Prostate gland (tissue), 2 donors: Measurements from ENCODE around the gene NCAM1. TPM values are rescaled to one million over a fixed set of nuclear protein-coding genes. Genes with fewer than 3 reads are reported as not detected.

Experiments used
- DNase-seq: peaks from one replicate; pipeline ENCODE4 v3.0.0-alpha.2; 2019; ENCODE audit warnings: low spot score
- H3K27ac ChIP-seq, 2 donors: fragments of 200-600 bp; sonication (generic); 2 replicates each; pipeline ENCODE4 v1.5.1; 2017 to 2019
- H3K27me3 ChIP-seq: fragments of 200-600 bp; sonication (generic); replicated peaks from 2 replicates; pipeline ENCODE4 v1.5.1; 2019; ENCODE audit not compliant: insufficient read depth
- H3K36me3 ChIP-seq, 2 donors: fragments of 200-600 bp; sonication (generic); 1 replicate in 1 of 2; 2 replicates in 1 of 2; pipeline versions ENCODE4 v1.5.1 to v1.8.1; 2017 to 2019
- H3K4me1 ChIP-seq: fragments of 200-600 bp; sonication (generic); replicated peaks from 2 replicates; pipeline ENCODE4 v1.5.1; 2019
- H3K4me3 ChIP-seq, 2 donors: fragments of 200-600 bp; sonication (generic); 2 replicates each; pipeline ENCODE4 v1.5.1; 2017 to 2019
- H3K9me3 ChIP-seq: fragments of 200-600 bp; sonication (generic); 2 replicates; pipeline ENCODE4 v1.5.1; 2017
- CTCF ChIP-seq, 4 experiments: fragments of 200-600 bp in 2 of 4; fragments of 450-650 bp in 2 of 4; sonication (generic) in 2 of 4; IDR thresholded peaks; 1 replicate in 3 of 4; 2 replicates in 1 of 4; pipeline ENCODE4 v1.5.1; 2016 to 2019; ENCODE audit warnings: antibody characterized with exemption in 4 of 4, mild to moderate bottlenecking in 2 of 4, moderate library complexity in 2 of 4
- POLR2A ChIP-seq: fragments of 450-650 bp; IDR thresholded peaks from one replicate; pipeline ENCODE4 v1.6.1; 2016; ENCODE audit warnings: antibody characterized with exemption, mild to moderate bottlenecking
- POLR2AphosphoS5 ChIP-seq: sonication (generic); formaldehyde crosslinking; IDR thresholded peaks from one replicate; pipeline ENCODE4 v1.6.1; 2017; ENCODE audit warnings: antibody characterized with exemption
- WGBS: methylation state at CpG from one replicate; pipeline ENCODE4 v1.1.5; 2018; 5-methylcytosine and 5-hydroxymethylcytosine counted together
- intact Hi-C: fragments of 100-400 bp; cut with DNase I; formaldehyde crosslinking; loops from one replicate; pipeline ENCODE4 v1.14.2; 2022
- total RNA-seq, 2 donors: library from RNA; depleted of rRNA; stranded (reverse); fragments of >200 nt; gene quantifications; one replicate each; pipeline ENCODE4 v1.1.0, GENCODE V29; 2016

NCAM1 gene
- total RNA-seq, 2 donors from 2014 or later: 3.8 to 39.7 TPM

- H3K36me3 ChIP-seq: no peaks in the 10 kb centered on the region
- H3K27ac ChIP-seq: no peak overlapping the region
- no peaks in the 10 kb centered on the region for H3K4me1 ChIP-seq
- H3K27me3 ChIP-seq: no peaks in the 10 kb centered on the region
- H3K9me3 ChIP-seq: no peaks in the 10 kb centered on the region
- DNase-seq: no peak
- TF ChIP-seq POLR2A: no peak
- no peak for TF ChIP-seq CTCF (IDR thresholded peaks at IDR 0.05)
- no peak for TF ChIP-seq POLR2AphosphoS5
- 91% methylated on average over 2 of the region's 2 CpGs for WGBS
- intact Hi-C loops: no loop called here
- H3K4me3 ChIP-seq: no peak overlapping the region
These were observed 261.0 kb downstream of the NCAM1 start for GRCh38 chr11:113222241-113222640.

GRCh38 chr11:113234888-113235287 is 273.7 kb downstream of the NCAM1 start:
- no peaks in the 10 kb centered on the region for H3K4me1 ChIP-seq
- H3K27me3 ChIP-seq: no peaks in the 10 kb centered on the region
- H3K36me3 ChIP-seq: no peaks in the 10 kb centered on the region
- H3K4me3 ChIP-seq: no peak overlapping the region
- intact Hi-C loops: no loop called here
- TF ChIP-seq CTCF (IDR thresholded peaks at IDR 0.05) (no peak), POLR2A (no peak), POLR2AphosphoS5 (no peak)
- no peak overlapping the region for H3K27ac ChIP-seq
- DNase-seq: no peak
- no peaks in the 10 kb centered on the region for H3K9me3 ChIP-seq
- 97% methylated on average over 14 of the region's 14 CpGs for WGBS

- TF ChIP-seq CTCF (IDR thresholded peaks at IDR 0.05): no peak
- no peak for TF ChIP-seq POLR2A
- no peak for TF ChIP-seq POLR2AphosphoS5
- Histone ChIP-seq H3K4me3 (no peak overlapping the region), H3K27ac (no peak overlapping the region), H3K27me3 (no peaks in the 10 kb centered on the region), H3K9me3 (no peaks in the 10 kb centered on the region), H3K4me1 (no peaks in the 10 kb centered on the region), H3K36me3 (no peaks in the 10 kb centered on the region)
- WGBS: 96% methylated on average over 4 of the region's 4 CpGs
- DNase-seq: no peak
- intact Hi-C loops: no loop called here
These were observed 276.0 kb downstream of the NCAM1 start for GRCh38 chr11:113237261-113237660.

GRCh38 chr11:113238721-113239120 is 277.5 kb downstream of the NCAM1 start:
- Histone ChIP-seq H3K4me1 (no peaks in the 10 kb centered on the region), H3K27ac (no peak overlapping the region), H3K9me3 (no peaks in the 10 kb centered on the region), H3K36me3 (no peaks in the 10 kb centered on the region), H3K4me3 (no peak overlapping the region), H3K27me3 (no peaks in the 10 kb centered on the region)
- TF ChIP-seq POLR2A (no peak), POLR2AphosphoS5 (no peak), CTCF (IDR thresholded peaks at IDR 0.05) (no peak)
- 99% methylated on average over 5 of the region's 5 CpGs for WGBS
- intact Hi-C loops: no loop called here
- DNase-seq: no peak

GRCh38 chr11:113240389-113240788 is 279.2 kb downstream of the NCAM1 start:
- intact Hi-C loops: loop anchor here (10.0 kb wide), 1 partner anchor 116 kb away; no protein-coding TSS in a partner anchor
- H3K4me3 ChIP-seq: no peak overlapping the region
- WGBS: 65% methylated on average over 5 of the region's 5 CpGs
- H3K27me3 ChIP-seq: no peaks in the 10 kb centered on the region
- no peak overlapping the region for H3K27ac ChIP-seq
- no peak for DNase-seq
- TF ChIP-seq CTCF (IDR thresholded peaks at IDR 0.05): no peak
- TF ChIP-seq POLR2A: no peak
- TF ChIP-seq POLR2AphosphoS5: no peak
- no peaks in the 10 kb centered on the region for H3K36me3 ChIP-seq
- H3K4me1 ChIP-seq: no peaks in the 10 kb centered on the region
- H3K9me3 ChIP-seq: no peaks in the 10 kb centered on the region
